Measurements from ENCODE around the gene TCP11L2. TPM values are rescaled to one million over a fixed set of nuclear protein-coding genes. Genes with fewer than 3 reads are reported as not detected.

TCP11L2 gene
- total RNA-seq, 1 donor = 42.4 TPM

DNA sequence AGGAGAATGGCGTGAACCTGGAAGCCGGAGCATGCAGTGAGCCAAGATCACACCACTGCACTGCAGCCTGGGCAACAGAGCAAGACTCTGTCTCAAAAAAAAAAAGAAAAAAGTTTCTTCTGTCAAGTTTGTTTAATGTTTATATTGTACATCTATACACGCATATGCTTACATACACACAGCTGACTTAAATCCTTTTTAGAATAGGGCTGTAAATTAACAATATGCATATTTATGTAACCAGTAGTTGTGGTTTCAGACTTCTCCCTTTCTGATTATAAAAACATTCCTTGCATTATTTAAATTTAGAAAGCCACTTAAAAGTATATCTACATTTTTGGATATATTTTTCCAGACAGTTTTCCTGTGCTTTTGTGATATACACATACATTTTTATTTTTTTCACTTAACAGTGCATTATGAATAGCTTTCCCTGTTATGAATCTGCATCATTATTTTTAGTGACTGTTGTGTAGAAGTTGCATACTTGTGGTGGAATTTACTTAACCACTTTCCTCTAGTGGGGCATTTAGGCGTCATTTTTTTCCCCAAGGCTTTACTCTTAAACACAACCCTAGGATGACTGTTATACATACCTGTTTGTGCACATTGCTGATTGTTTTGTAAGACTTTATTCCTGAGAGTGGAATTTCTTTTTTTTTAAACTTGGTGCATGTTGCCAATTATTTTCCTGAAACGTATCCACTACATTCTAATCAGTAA is 84.4 kb downstream of the TCP11L2 start:
- TF ChIP-seq, protein P1, sequence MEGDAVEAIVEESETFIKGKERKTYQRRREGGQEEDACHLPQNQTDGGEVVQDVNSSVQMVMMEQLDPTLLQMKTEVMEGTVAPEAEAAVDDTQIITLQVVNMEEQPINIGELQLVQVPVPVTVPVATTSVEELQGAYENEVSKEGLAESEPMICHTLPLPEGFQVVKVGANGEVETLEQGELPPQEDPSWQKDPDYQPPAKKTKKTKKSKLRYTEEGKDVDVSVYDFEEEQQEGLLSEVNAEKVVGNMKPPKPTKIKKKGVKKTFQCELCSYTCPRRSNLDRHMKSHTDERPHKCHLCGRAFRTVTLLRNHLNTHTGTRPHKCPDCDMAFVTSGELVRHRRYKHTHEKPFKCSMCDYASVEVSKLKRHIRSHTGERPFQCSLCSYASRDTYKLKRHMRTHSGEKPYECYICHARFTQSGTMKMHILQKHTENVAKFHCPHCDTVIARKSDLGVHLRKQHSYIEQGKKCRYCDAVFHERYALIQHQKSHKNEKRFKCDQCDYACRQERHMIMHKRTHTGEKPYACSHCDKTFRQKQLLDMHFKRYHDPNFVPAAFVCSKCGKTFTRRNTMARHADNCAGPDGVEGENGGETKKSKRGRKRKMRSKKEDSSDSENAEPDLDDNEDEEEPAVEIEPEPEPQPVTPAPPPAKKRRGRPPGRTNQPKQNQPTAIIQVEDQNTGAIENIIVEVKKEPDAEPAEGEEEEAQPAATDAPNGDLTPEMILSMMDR (IDR thresholded peaks at IDR 0.05; ENCODE audit: insufficient read depth, low read length) = no peak
- DNase-seq (ENCODE audit: low read depth) = peak; percentile 20
- H3K4me3 ChIP-seq (ENCODE audit: low read depth, low read length) = no peak overlapping the region

DNA sequence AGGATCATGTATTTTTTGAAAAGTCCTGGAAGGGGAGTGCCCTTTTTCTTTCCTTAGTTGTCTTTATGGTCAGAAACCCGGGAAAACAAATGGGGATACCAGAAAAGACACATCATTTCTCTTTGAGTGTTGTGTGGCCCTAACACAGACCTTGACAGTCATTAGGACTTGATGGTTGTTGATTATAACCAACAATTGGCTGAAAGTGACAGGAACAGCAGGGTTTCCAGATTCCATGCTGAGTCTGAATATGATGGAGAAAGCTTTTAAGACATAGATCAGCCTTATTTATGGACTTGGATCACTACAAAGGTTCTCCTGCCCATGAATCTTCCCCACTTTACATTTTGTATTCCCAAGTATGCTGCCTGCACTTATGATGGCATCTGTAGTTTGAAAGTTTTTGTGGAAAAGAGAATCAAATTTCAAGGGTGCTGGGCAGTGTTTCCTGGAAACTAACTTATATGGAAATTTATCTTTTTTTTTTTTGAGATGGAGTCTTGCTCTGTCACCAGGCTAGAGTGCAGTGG is 85.4 kb downstream of the TCP11L2 start:
- H3K4me3 ChIP-seq (ENCODE audit: low read depth, low read length) = no peak overlapping the region
- TF ChIP-seq, protein P1 (IDR thresholded peaks at IDR 0.05; ENCODE audit: insufficient read depth, low read length) = no peak
- no peak for DNase-seq (ENCODE audit: low read depth)

DNA sequence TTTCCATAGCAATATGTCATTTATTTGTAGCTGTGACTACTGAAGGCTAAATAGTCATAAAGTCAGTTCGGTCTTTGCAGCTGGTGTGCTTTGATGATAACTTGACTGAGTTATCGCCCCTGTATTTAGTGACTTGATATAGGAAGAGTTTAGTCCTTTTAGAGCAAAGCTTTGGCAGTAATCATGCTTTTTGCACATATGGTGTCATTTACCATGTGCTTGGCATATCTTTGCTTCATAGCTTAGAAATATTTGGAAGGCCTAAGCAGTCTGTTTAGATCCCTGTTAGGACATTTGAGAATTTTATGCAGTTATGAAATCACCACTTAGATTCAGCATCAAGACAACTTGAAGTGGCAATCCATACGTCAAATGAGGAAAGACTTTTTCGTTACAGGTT is 86.6 kb downstream of the TCP11L2 start:
- TF ChIP-seq, protein P1 (IDR thresholded peaks at IDR 0.05; ENCODE audit: insufficient read depth, low read length) = no peak
- no peak overlapping the region for H3K4me3 ChIP-seq (ENCODE audit: low read depth, low read length)
- DNase-seq (ENCODE audit: low read depth) = no peak

DNA sequence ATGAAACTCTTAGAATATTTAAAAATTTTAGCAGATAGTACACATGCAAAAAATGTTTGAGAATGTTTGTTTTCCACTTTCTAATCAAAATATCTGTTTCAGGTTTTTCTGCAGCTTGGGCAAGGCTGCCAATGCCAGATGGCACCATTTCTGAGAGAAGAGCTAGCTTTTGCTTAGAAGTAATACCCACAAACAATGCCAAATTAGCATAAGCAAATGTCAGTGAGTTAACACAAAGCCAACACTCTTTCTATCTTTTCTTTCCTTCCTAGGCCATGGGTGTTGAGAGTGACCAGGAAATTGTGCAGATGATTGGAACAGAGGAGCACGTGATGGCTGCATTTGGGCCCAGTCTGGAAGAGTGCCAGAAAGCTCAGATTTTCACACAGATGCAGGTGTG is 90.2 kb downstream of the TCP11L2 start:
- no peak for DNase-seq (ENCODE audit: low read depth)
- TF ChIP-seq, protein P1 (IDR thresholded peaks at IDR 0.05; ENCODE audit: insufficient read depth, low read length) = no peak
- no peak overlapping the region for H3K4me3 ChIP-seq (ENCODE audit: low read depth, low read length)

Small RNAs within 50 kb of the gene (small RNA-seq; reads per million reads assigned to genes)
- not detected for gene RNU7-94P

Other genes starting within 250 kb of the TCP11L2 start
- 3.0 and 8.3 TPM in 2 replicates for gene NUAK1, start 163.8 kb upstream of the TCP11L2 start, total RNA-seq (ENCODE audit: low replicate concordance)
- gene CKAP4, start 54.7 kb upstream of the TCP11L2 start, total RNA-seq (ENCODE audit: low replicate concordance) = 162 and 217 TPM in 2 replicates
- 11.1 and 18.5 TPM in 2 replicates for gene POLR3B, start 55.0 kb downstream of the TCP11L2 start, total RNA-seq (ENCODE audit: low replicate concordance)

All from fibroblast of the aortic adventitia (primary cell).